OCI-LY7 (cell line): ENCODE data around the gene CTBP1. TPM values are rescaled to one million over a fixed set of nuclear protein-coding genes. Genes with fewer than 3 reads are reported as not detected.

Experiments used
- BruUV-seq: library from RNA; stranded (reverse); fragments of 400-500 nt; replicated peaks from 2 replicates; lab custom pipeline; 2021; lab: Mats Ljungman, UMichigan
- CTCF ChIA-PET: fragments of 300-600 bp; sonication (Branson Sonifier 250); formaldehyde crosslinking; loops from one replicate; lab custom pipeline; 2022; ENCODE audit warnings: antibody characterized with exemption; ENCODE audit not compliant: unreplicated experiment; lab: Charles Lee
- POLR2A ChIA-PET: fragments of 300-600 bp; sonication (Branson Sonifier 250); formaldehyde crosslinking; loops from one replicate; lab custom pipeline; 2022; ENCODE audit warnings: antibody characterized with exemption; lab: Charles Lee
- DNase-seq: peaks from one replicate; pipeline ENCODE4 v3.0.0-alpha.2; 2015; ENCODE audit warnings: low spot score
- H2AFZ ChIP-seq: fragments of 200-600 bp; sonication (generic), shearing (Covaris generic); 2 replicates; pipeline ENCODE4 v1.6.1; 2014; ENCODE audit warnings: mild to moderate bottlenecking, antibody characterized with exemption, low read length, moderate library complexity
- H3K27ac ChIP-seq: fragments of 200-600 bp; sonication (generic); 2 replicates; pipeline ENCODE4 v1.5.1; 2014; ENCODE audit warnings: mixed run types, low read depth, mild to moderate bottlenecking, moderate library complexity, low read length, inconsistent platforms; ENCODE audit not compliant: poor library complexity, severe bottlenecking
- H3K36me3 ChIP-seq: fragments of 200-600 bp; sonication (generic); 2 replicates; pipeline ENCODE4 v1.6.1; 2014; ENCODE audit warnings: mild to moderate bottlenecking, antibody characterized with exemption, low read length, moderate library complexity, mixed read lengths; ENCODE audit not compliant: insufficient read depth
- H3K4me1 ChIP-seq: fragments of 200-600 bp; sonication (generic); 2 replicates; pipeline ENCODE4 v1.5.1; 2014; ENCODE audit warnings: mild to moderate bottlenecking, low read length; ENCODE audit not compliant: insufficient read depth, poor library complexity, severe bottlenecking
- H3K4me2 ChIP-seq: fragments of 200-600 bp; sonication (generic); 2 replicates; pipeline ENCODE4 v1.6.1; 2014; ENCODE audit warnings: mild to moderate bottlenecking, low read length
- H3K4me3 ChIP-seq: fragments of 200-600 bp; sonication (generic); 2 replicates; pipeline ENCODE4 v1.5.1; 2014; ENCODE audit warnings: mild to moderate bottlenecking, low read depth, low read length; ENCODE audit not compliant: poor library complexity, severe bottlenecking
- H3K79me2 ChIP-seq: fragments of 200-600 bp; sonication (generic); 2 replicates; pipeline ENCODE4 v1.6.1; 2016; ENCODE audit warnings: low read depth, mild to moderate bottlenecking, low read length, moderate library complexity, mixed read lengths; ENCODE audit not compliant: insufficient read depth
- H3K9me2 ChIP-seq: fragments of 200-600 bp; sonication (generic); 2 replicates; pipeline ENCODE4 v1.6.1; 2016; ENCODE audit warnings: mild to moderate bottlenecking, low read length, mixed read lengths; ENCODE audit not compliant: insufficient read depth
- H3K9me3 ChIP-seq: fragments of 200-600 bp; sonication (generic); 2 replicates; pipeline ENCODE4 v1.6.1; 2014; ENCODE audit warnings: mild to moderate bottlenecking, mixed run types, low read length, mixed read lengths
- H4K20me1 ChIP-seq: fragments of 200-600 bp; sonication (generic); 2 replicates; pipeline ENCODE4 v1.6.1; 2014; ENCODE audit warnings: mild to moderate bottlenecking, antibody characterized with exemption, low read length, moderate library complexity, mixed read lengths; ENCODE audit not compliant: insufficient read depth
- EZH2phosphoT487 ChIP-seq: fragments of 200-600 bp; sonication (generic); IDR thresholded peaks from 2 replicates; pipeline ENCODE4 v1.6.1; 2018; ENCODE audit warnings: low read depth, borderline replicate concordance, mild to moderate bottlenecking, mixed run types, antibody characterized with exemption, low read length, moderate library complexity, mixed read lengths
- intact Hi-C: fragments of 100-400 bp; cut with micrococcal nuclease; formaldehyde crosslinking; loops from one replicate; pipeline ENCODE4 v1.10.0; 2022; ENCODE audit not compliant: unreplicated experiment
- total RNA-seq, 2 experiments: library from RNA; depleted of rRNA in 1 of 2; stranded (reverse); fragments of >200 nt in 1 of 2; shearing (Covaris generic) in 1 of 2; gene quantifications; 2 replicates each; pipeline ENCODE4 v1.2.3, GENCODE V29; 2014 to 2022
- TF ChIP-seq, protein P1 (sequence below): fragments of 200-600 bp; sonication (generic); conservative IDR thresholded peaks from 2 replicates; pipeline ENCODE4 v1.5.1; 2014; ENCODE audit warnings: mild to moderate bottlenecking, antibody characterized with exemption, low read length, moderate library complexity, mixed read lengths

Gene CTBP1
- total RNA-seq, 2 experiments from 2014 or later: 238 to 311 TPM

- H3K9me3 ChIP-seq: no peaks in the 10 kb centered on the region
- intact Hi-C loops: no loop called here
- H3K4me3 ChIP-seq: no peak overlapping the region
- CTCF ChIA-PET: no interaction called here
- no TSS peak for BruUV-seq
- H3K27ac ChIP-seq: no peak overlapping the region
- POLR2A ChIA-PET: interaction anchor here (0.6 kb wide), 1 partner anchor 11 kb away, joined by 3 read pairs; no protein-coding TSS in a partner anchor
- no peaks in the 10 kb centered on the region for H3K36me3 ChIP-seq
- no peak overlapping the region for H3K4me2 ChIP-seq
- TF ChIP-seq, protein P1, sequence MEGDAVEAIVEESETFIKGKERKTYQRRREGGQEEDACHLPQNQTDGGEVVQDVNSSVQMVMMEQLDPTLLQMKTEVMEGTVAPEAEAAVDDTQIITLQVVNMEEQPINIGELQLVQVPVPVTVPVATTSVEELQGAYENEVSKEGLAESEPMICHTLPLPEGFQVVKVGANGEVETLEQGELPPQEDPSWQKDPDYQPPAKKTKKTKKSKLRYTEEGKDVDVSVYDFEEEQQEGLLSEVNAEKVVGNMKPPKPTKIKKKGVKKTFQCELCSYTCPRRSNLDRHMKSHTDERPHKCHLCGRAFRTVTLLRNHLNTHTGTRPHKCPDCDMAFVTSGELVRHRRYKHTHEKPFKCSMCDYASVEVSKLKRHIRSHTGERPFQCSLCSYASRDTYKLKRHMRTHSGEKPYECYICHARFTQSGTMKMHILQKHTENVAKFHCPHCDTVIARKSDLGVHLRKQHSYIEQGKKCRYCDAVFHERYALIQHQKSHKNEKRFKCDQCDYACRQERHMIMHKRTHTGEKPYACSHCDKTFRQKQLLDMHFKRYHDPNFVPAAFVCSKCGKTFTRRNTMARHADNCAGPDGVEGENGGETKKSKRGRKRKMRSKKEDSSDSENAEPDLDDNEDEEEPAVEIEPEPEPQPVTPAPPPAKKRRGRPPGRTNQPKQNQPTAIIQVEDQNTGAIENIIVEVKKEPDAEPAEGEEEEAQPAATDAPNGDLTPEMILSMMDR: no peak
- no peak for TF ChIP-seq EZH2phosphoT487
- DNase-seq: no peak
- H2AFZ ChIP-seq: no peak overlapping the region
- peaks cover 6% of the 10 kb centered on the region for H3K4me1 ChIP-seq
- no peaks in the 10 kb centered on the region for H3K79me2 ChIP-seq
- H3K9me2 ChIP-seq: no peaks in the 10 kb centered on the region
- H4K20me1 ChIP-seq: no peaks in the 10 kb centered on the region
Observed at GRCh38 chr4:1172971-1173757, 75.8 kb downstream of the CTBP1 start.

- Histone ChIP-seq H3K9me2 (no peaks in the 10 kb centered on the region), H3K4me1 (peaks cover 11% of the 10 kb centered on the region), H3K36me3 (no peaks in the 10 kb centered on the region), H3K4me3 (no peak within 1 kb of the TSS), H3K9me3 (no peaks in the 10 kb centered on the region), H2AFZ (no peak within 1 kb of the TSS), H3K79me2 (no peaks in the 10 kb centered on the region), H3K4me2 (no peak within 1 kb of the TSS), H3K27ac (no peak within 1 kb of the TSS), H4K20me1 (no peaks in the 10 kb centered on the region)
- no TSS peak for BruUV-seq
- ChIA-PET CTCF (no interaction called here), POLR2A (no interaction called here)
- no peak for DNase-seq
- TF ChIP-seq, protein P1: no peak
- TF ChIP-seq EZH2phosphoT487: no peak
- intact Hi-C loops: no loop called here
Observed at GRCh38 chr4:1172228-1172851, 76.6 kb downstream of the CTBP1 start, which contains the start of gene SPON2. TSS of gene SPON2 (minus strand) at chr4:1172583.
